Measurements from ENCODE around the gene AKAP1. TPM values are rescaled to one million over a fixed set of nuclear protein-coding genes. Genes with fewer than 3 reads are reported as not detected.

AKAP1 gene
- total RNA-seq, 2 experiments from 2014 or later, result 20.3 to 23.1 TPM

GRCh38 chr17:57158325-57158724 lies 73.3 kb downstream of the AKAP1 start:
- no peak overlapping the region for H3K27ac ChIP-seq (ENCODE audit: low read depth in 1 of 2, low read length in 2 of 2)
- intact Hi-C loops (cut with DNase I, micrococcal nuclease), result no loop called here
- Mint-ChIP-seq H3K9me3 (no peaks in the 10 kb centered on the region), H3K4me1 (ENCODE audit: low read depth) (no peaks in the 10 kb centered on the region), H3K27me3 (peaks cover 6% of the 10 kb centered on the region), H3K27ac (no peak overlapping the region), H3K4me3 (no peak overlapping the region), H3K36me3 (ENCODE audit: low read depth) (no peaks in the 10 kb centered on the region)
- DNase-seq (no peak), ATAC-seq (ENCODE audit: poor library complexity) (no peak)
- no peak overlapping the region for H3K4me3 ChIP-seq (ENCODE audit: low read length)
- H3K27me3 ChIP-seq (ENCODE audit: control insufficient read depth in 1 of 2, insufficient read depth in 2 of 2, low read length in 2 of 2), result no peaks in the 10 kb centered on the region
- no peaks in the 10 kb centered on the region for H3K4me1 ChIP-seq (ENCODE audit: insufficient read depth, low read length)
- POLR2A ChIA-PET, result no interaction called here
- CTCF ChIA-PET, result no interaction called here
- H3K36me3 ChIP-seq (ENCODE audit: insufficient read depth, low read length), result no peaks in the 10 kb centered on the region
- no peaks in the 10 kb centered on the region for H3K9me3 ChIP-seq (ENCODE audit: control insufficient read depth in 1 of 2, insufficient read depth in 1 of 2, low read length in 2 of 2)
- TF ChIP-seq CTCF (IDR thresholded peaks at IDR 0.05), result no peak

GRCh38 chr17:57158795-57159194 lies 73.7 kb downstream of the AKAP1 start:
- H3K27ac Mint-ChIP-seq, result no peak overlapping the region
- Histone ChIP-seq H3K27me3 (ENCODE audit: control insufficient read depth in 1 of 2, insufficient read depth in 2 of 2, low read length in 2 of 2) (no peaks in the 10 kb centered on the region), H3K4me1 (ENCODE audit: insufficient read depth, low read length) (no peaks in the 10 kb centered on the region), H3K9me3 (ENCODE audit: control insufficient read depth in 1 of 2, insufficient read depth in 1 of 2, low read length in 2 of 2) (no peaks in the 10 kb centered on the region), H3K36me3 (ENCODE audit: insufficient read depth, low read length) (no peaks in the 10 kb centered on the region), H3K4me3 (ENCODE audit: low read length) (no peak overlapping the region), H3K27ac (ENCODE audit: low read depth in 1 of 2, low read length in 2 of 2) (no peak overlapping the region)
- ChIA-PET CTCF (no interaction called here), POLR2A (no interaction called here)
- no peaks in the 10 kb centered on the region for H3K4me1 Mint-ChIP-seq (ENCODE audit: low read depth)
- intact Hi-C loops (cut with DNase I, micrococcal nuclease), result no loop called here
- no peak for ATAC-seq (ENCODE audit: poor library complexity)
- no peak for DNase-seq
- peaks cover 10% of the 10 kb centered on the region for H3K27me3 Mint-ChIP-seq
- H3K9me3 Mint-ChIP-seq, result no peaks in the 10 kb centered on the region
- no peaks in the 10 kb centered on the region for H3K36me3 Mint-ChIP-seq (ENCODE audit: low read depth)
- no peak for TF ChIP-seq CTCF (IDR thresholded peaks at IDR 0.05)
- no peak overlapping the region for H3K4me3 Mint-ChIP-seq

- intact Hi-C loops (cut with DNase I, micrococcal nuclease), result no loop called here
- no peak for TF ChIP-seq CTCF (IDR thresholded peaks at IDR 0.05)
- Histone ChIP-seq H3K4me1 (ENCODE audit: insufficient read depth, low read length) (no peaks in the 10 kb centered on the region), H3K36me3 (ENCODE audit: insufficient read depth, low read length) (no peaks in the 10 kb centered on the region), H3K9me3 (ENCODE audit: control insufficient read depth in 1 of 2, insufficient read depth in 1 of 2, low read length in 2 of 2) (no peaks in the 10 kb centered on the region), H3K27me3 (ENCODE audit: control insufficient read depth in 1 of 2, insufficient read depth in 2 of 2, low read length in 2 of 2) (no peaks in the 10 kb centered on the region), H3K4me3 (ENCODE audit: low read length) (no peak overlapping the region), H3K27ac (ENCODE audit: low read depth in 1 of 2, low read length in 2 of 2) (no peak overlapping the region)
- DNase-seq (no peak), ATAC-seq (ENCODE audit: poor library complexity) (no peak)
- Mint-ChIP-seq H3K27ac (no peak overlapping the region), H3K36me3 (ENCODE audit: low read depth) (no peaks in the 10 kb centered on the region), H3K27me3 (peaks cover 10% of the 10 kb centered on the region), H3K4me1 (ENCODE audit: low read depth) (no peaks in the 10 kb centered on the region), H3K4me3 (no peak overlapping the region), H3K9me3 (no peaks in the 10 kb centered on the region)
- CTCF ChIA-PET, result no interaction called here
- POLR2A ChIA-PET, result no interaction called here
These were observed 75.6 kb downstream of the AKAP1 start for GRCh38 chr17:57160624-57161023.

Measured in CD4-positive, alpha-beta T cell (primary cell).